Peyer's patch (tissue), 4 donors: ENCODE data around the gene DAPK1. TPM values are rescaled to one million over a fixed set of nuclear protein-coding genes. Genes with fewer than 3 reads are reported as not detected.

Source experiments
- DNase-seq, 3 donors: peaks; one replicate each; pipeline ENCODE4 v3.0.0-alpha.2; 2017 to 2019
- H3K27ac ChIP-seq, 4 donors: fragments of 200-600 bp; sonication (generic); one replicate each; pipeline ENCODE4 v1.5.1; 2016 to 2019
- H3K27me3 ChIP-seq, 2 donors: fragments of 200-600 bp; sonication (generic); one replicate each; pipeline ENCODE4 v1.5.1; 2019
- H3K36me3 ChIP-seq, 3 donors: fragments of 200-600 bp; sonication (generic); one replicate each; pipeline ENCODE4 v1.5.1; 2016 to 2019
- H3K4me1 ChIP-seq, 4 donors: fragments of 200-600 bp; sonication (generic); one replicate each; pipeline ENCODE4 v1.5.1; 2016 to 2019
- H3K4me3 ChIP-seq, 4 donors: fragments of 200-600 bp; sonication (generic); 1 replicate in 3 of 4; 2 replicates in 1 of 4; pipeline ENCODE4 v1.5.1; 2016 to 2019; ENCODE audit warnings: mild to moderate bottlenecking in 1 of 4
- H3K9me3 ChIP-seq, 4 donors: fragments of 200-600 bp; sonication (generic); one replicate each; pipeline ENCODE4 v1.5.1; 2016 to 2019; ENCODE audit warnings: mild to moderate bottlenecking in 1 of 4
- CTCF ChIP-seq, 6 experiments: fragments of 450-650 bp in 4 of 6; fragments of 200-600 bp in 2 of 6; sonication (generic) in 1 of 6; IDR thresholded peaks; one replicate each; pipeline ENCODE4 v1.5.1; 2017 to 2019; ENCODE audit warnings: antibody characterized with exemption in 6 of 6, mild to moderate bottlenecking in 3 of 6, moderate library complexity in 1 of 6
- POLR2A ChIP-seq, 2 donors: fragments of 450-650 bp; IDR thresholded peaks; one replicate each; pipeline ENCODE4 v1.5.1; 2017; ENCODE audit warnings: antibody characterized with exemption in 2 of 2, mild to moderate bottlenecking in 2 of 2, moderate library complexity in 2 of 2
- total RNA-seq, 4 donors: library from RNA; depleted of rRNA; stranded (reverse); fragments of >200 nt; gene quantifications; one replicate each; pipeline ENCODE4 v1.1.0, GENCODE V29; 2016

The DAPK1 gene
- total RNA-seq, 4 donors from 2014 or later: 45.4 to 96.4 (median 77.2) TPM

- peak in 1 of 3 donors; percentile 57 for DNase-seq
- Histone ChIP-seq H3K4me3 (no peak overlapping the region), H3K4me1 (peaks cover 0 to 47% (median 0%) of the 10 kb centered on the region in 4 donors), H3K36me3 (no peaks in the 10 kb centered on the region), H3K27ac (peak overlapping the region in 2 of 4 donors; percentile 27 to 59), H3K9me3 (no peaks in the 10 kb centered on the region), H3K27me3 (no peaks in the 10 kb centered on the region)
- TF ChIP-seq CTCF (IDR thresholded peaks at IDR 0.05) (no peak), POLR2A (IDR thresholded peaks at IDR 0.05) (no peak)
Observed at GRCh38 chr9:87592554-87593358, 95.1 kb downstream of the DAPK1 start.

GRCh38 chr9:87593359-87593980, 95.8 kb downstream of the DAPK1 start:
- H3K4me3 ChIP-seq: no peak overlapping the region
- H3K4me1 ChIP-seq: peaks cover 0 to 54% (median 0%) of the 10 kb centered on the region in 4 donors
- no peaks in the 10 kb centered on the region for H3K36me3 ChIP-seq
- no peak for TF ChIP-seq POLR2A (IDR thresholded peaks at IDR 0.05)
- H3K9me3 ChIP-seq: no peaks in the 10 kb centered on the region
- no peaks in the 10 kb centered on the region for H3K27me3 ChIP-seq
- H3K27ac ChIP-seq: peak overlapping the region in 2 of 4 donors; percentile 49 to 59
- no peak for DNase-seq

- Histone ChIP-seq H3K36me3 (no peaks in the 10 kb centered on the region), H3K27ac (peak overlapping the region in 2 of 4 donors; percentile 49 to 54), H3K9me3 (no peaks in the 10 kb centered on the region), H3K4me3 (no peak overlapping the region), H3K4me1 (peaks cover 0 to 59% (median 0%) of the 10 kb centered on the region in 4 donors), H3K27me3 (no peaks in the 10 kb centered on the region)
- no peak for DNase-seq
- no peak for TF ChIP-seq POLR2A (IDR thresholded peaks at IDR 0.05)
Observed at GRCh38 chr9:87594194-87594593, 96.5 kb downstream of the DAPK1 start.

- Histone ChIP-seq H3K4me3 (no peak overlapping the region), H3K36me3 (no peaks in the 10 kb centered on the region), H3K4me1 (peaks cover 0 to 62% (median 0%) of the 10 kb centered on the region in 4 donors), H3K27me3 (no peaks in the 10 kb centered on the region), H3K9me3 (no peaks in the 10 kb centered on the region), H3K27ac (peak overlapping the region in 2 of 4 donors; percentile 49 to 54)
- TF ChIP-seq POLR2A (IDR thresholded peaks at IDR 0.05): no peak
- no peak for TF ChIP-seq CTCF (IDR thresholded peaks at IDR 0.05)
- DNase-seq: no peak
Observed at GRCh38 chr9:87594662-87595061, 97.0 kb downstream of the DAPK1 start.

- DNase-seq: no peak
- Histone ChIP-seq H3K27me3 (no peaks in the 10 kb centered on the region), H3K4me3 (no peak overlapping the region), H3K36me3 (no peaks in the 10 kb centered on the region), H3K9me3 (no peaks in the 10 kb centered on the region), H3K4me1 (peaks cover 0 to 71% (median 2%) of the 10 kb centered on the region in 4 donors), H3K27ac (peak overlapping the region in 1 of 4 donors; percentile 54)
- TF ChIP-seq POLR2A (IDR thresholded peaks at IDR 0.05): no peak
- no peak for TF ChIP-seq CTCF (IDR thresholded peaks at IDR 0.05)
Observed at GRCh38 chr9:87595610-87596009, 97.9 kb downstream of the DAPK1 start.

- no peak overlapping the region for H3K4me3 ChIP-seq
- peak overlapping the region in 1 of 4 donors; percentile 39 for H3K27ac ChIP-seq
- no peaks in the 10 kb centered on the region for H3K36me3 ChIP-seq
- H3K4me1 ChIP-seq: peaks cover 0 to 81% (median 4%) of the 10 kb centered on the region in 4 donors
- no peaks in the 10 kb centered on the region for H3K27me3 ChIP-seq
- TF ChIP-seq POLR2A (IDR thresholded peaks at IDR 0.05): no peak
- no peak for TF ChIP-seq CTCF (IDR thresholded peaks at IDR 0.05)
- peak in 1 of 3 donors; percentile 54 for DNase-seq
- H3K9me3 ChIP-seq: no peaks in the 10 kb centered on the region
Observed at GRCh38 chr9:87596862-87597261, 99.2 kb downstream of the DAPK1 start.
